ENCODE results near the gene CLDN2.

CLDN2 gene

GRCh38 chrX:106952538-106952937 is 32.3 kb downstream of the CLDN2 start:
- H3K36me3 ChIP-seq (ENCODE audit: control insufficient read depth, insufficient read depth, low read length) = no peaks in the 10 kb centered on the region
- H3K27me3 ChIP-seq (replicated peaks; ENCODE audit: control insufficient read depth, insufficient read depth, low read length) = no peaks in the 10 kb centered on the region
- DNase-seq (ENCODE audit: extremely low read depth, insufficient read length) = no peak
- no peak for TF ChIP-seq CTCF (IDR thresholded peaks at IDR 0.05; ENCODE audit: insufficient read depth, low read length, poor library complexity, severe bottlenecking)
- H3K4me3 ChIP-seq (replicated peaks; ENCODE audit: low read depth, low read length) = no peak overlapping the region

- DNase-seq (ENCODE audit: extremely low read depth, insufficient read length) = no peak
- no peak overlapping the region for H3K4me3 ChIP-seq (replicated peaks; ENCODE audit: low read depth, low read length)
- no peaks in the 10 kb centered on the region for H3K27me3 ChIP-seq (replicated peaks; ENCODE audit: control insufficient read depth, insufficient read depth, low read length)
- no peaks in the 10 kb centered on the region for H3K36me3 ChIP-seq (ENCODE audit: control insufficient read depth, insufficient read depth, low read length)
- peak; percentile 38 for TF ChIP-seq CTCF (IDR thresholded peaks at IDR 0.05; ENCODE audit: insufficient read depth, low read length, poor library complexity, severe bottlenecking)
Observed at GRCh38 chrX:106952988-106953387, 32.8 kb downstream of the CLDN2 start.

GRCh38 chrX:106954041-106954440 is 33.8 kb downstream of the CLDN2 start:
- no peaks in the 10 kb centered on the region for H3K36me3 ChIP-seq (ENCODE audit: control insufficient read depth, insufficient read depth, low read length)
- DNase-seq (ENCODE audit: extremely low read depth, insufficient read length) = no peak
- H3K27me3 ChIP-seq (replicated peaks; ENCODE audit: control insufficient read depth, insufficient read depth, low read length) = no peaks in the 10 kb centered on the region
- TF ChIP-seq CTCF (IDR thresholded peaks at IDR 0.05; ENCODE audit: insufficient read depth, low read length, poor library complexity, severe bottlenecking) = no peak
- no peak overlapping the region for H3K4me3 ChIP-seq (replicated peaks; ENCODE audit: low read depth, low read length)

- Histone ChIP-seq H3K4me3 (replicated peaks; ENCODE audit: low read depth, low read length) (no peak overlapping the region), H3K27me3 (replicated peaks; ENCODE audit: control insufficient read depth, insufficient read depth, low read length) (no peaks in the 10 kb centered on the region), H3K36me3 (ENCODE audit: control insufficient read depth, insufficient read depth, low read length) (no peaks in the 10 kb centered on the region)
- TF ChIP-seq CTCF (IDR thresholded peaks at IDR 0.05; ENCODE audit: insufficient read depth, low read length, poor library complexity, severe bottlenecking) = no peak
- DNase-seq (ENCODE audit: extremely low read depth, insufficient read length) = no peak
Observed at GRCh38 chrX:106955004-106955772, 35.0 kb downstream of the CLDN2 start.

- no peaks in the 10 kb centered on the region for H3K27me3 ChIP-seq (replicated peaks; ENCODE audit: control insufficient read depth, insufficient read depth, low read length)
- TF ChIP-seq CTCF (IDR thresholded peaks at IDR 0.05; ENCODE audit: insufficient read depth, low read length, poor library complexity, severe bottlenecking) = no peak
- H3K36me3 ChIP-seq (ENCODE audit: control insufficient read depth, insufficient read depth, low read length) = no peaks in the 10 kb centered on the region
- DNase-seq (ENCODE audit: extremely low read depth, insufficient read length) = no peak
- H3K4me3 ChIP-seq (replicated peaks; ENCODE audit: low read depth, low read length) = no peak overlapping the region
Observed at GRCh38 chrX:106957856-106958255, 37.7 kb downstream of the CLDN2 start.
